Nephron progenitor cell (in vitro differentiated cells): ENCODE results near the gene NRP1.
A peak's percentile ranks its signal among the peaks of the same experiment; 100 is the strongest.

ENCODE experiments used
- DNase-seq: peaks from one replicate; pipeline ENCODE4 v3.0.0; 2021
- H3K27ac Mint-ChIP-seq: 2 replicates; pipeline ENCODE4 v1.8.0; 2021; ENCODE audit warnings: mild to moderate bottlenecking, moderate library complexity, mixed read lengths
- H3K27me3 Mint-ChIP-seq: 2 replicates; pipeline ENCODE4 v1.8.0; 2021; ENCODE audit warnings: mild to moderate bottlenecking, low read depth, mixed read lengths; ENCODE audit not compliant: poor library complexity
- H3K36me3 Mint-ChIP-seq: 2 replicates; pipeline ENCODE4 v1.8.0; 2021; ENCODE audit warnings: low read depth, mixed read lengths
- H3K4me1 Mint-ChIP-seq: 2 replicates; pipeline ENCODE4 v1.8.0; 2021; ENCODE audit warnings: mixed read lengths
- H3K4me3 Mint-ChIP-seq: 2 replicates; pipeline ENCODE4 v1.8.0; 2021; ENCODE audit warnings: mild to moderate bottlenecking, moderate library complexity, mixed read lengths
- H3K9me3 Mint-ChIP-seq: 2 replicates; pipeline ENCODE4 v1.8.0; 2021; ENCODE audit warnings: mild to moderate bottlenecking, moderate library complexity, mixed read lengths
- TF ChIP-seq, protein P1 (sequence below): fragments of 200-600 bp; sonication (generic); IDR thresholded peaks from 2 replicates; pipeline ENCODE4 v1.5.0; 2021; ENCODE audit warnings: antibody characterized with exemption

NRP1 gene

DNA sequence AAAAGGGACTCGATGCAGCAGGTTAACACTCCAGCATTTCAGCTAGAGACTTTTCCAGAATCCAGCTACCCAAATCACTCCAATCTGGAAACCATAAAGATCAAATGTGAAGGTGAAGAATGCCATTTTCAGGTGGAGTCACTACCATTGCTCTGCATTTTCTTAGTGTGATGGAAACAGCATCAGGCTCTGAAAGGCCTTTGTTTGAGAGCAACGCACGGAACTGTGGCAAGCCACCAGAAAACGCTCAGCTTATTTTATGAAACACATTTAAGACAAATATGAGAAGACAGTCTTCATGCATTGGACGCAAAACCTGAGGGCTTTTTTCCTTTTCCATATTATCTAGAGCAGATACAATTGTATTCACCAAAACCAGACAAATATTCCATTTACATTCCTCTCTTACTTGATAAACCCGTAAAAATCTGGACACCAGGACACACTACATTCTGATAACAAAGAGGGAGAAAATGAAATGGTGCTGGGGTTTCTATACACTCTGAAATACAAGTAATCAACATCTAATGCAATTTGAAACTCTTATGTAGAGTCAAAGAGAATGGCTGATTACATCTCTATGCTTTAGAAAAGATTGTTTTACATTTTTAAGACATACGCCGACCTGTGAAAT, 99.1 kb downstream of the NRP1 start:
- H3K27ac Mint-ChIP-seq, result peak overlapping the region; percentile 96
- no peak for DNase-seq
- H3K4me1 Mint-ChIP-seq, result peaks cover 71% of the 10 kb centered on the region
- no peaks in the 10 kb centered on the region for H3K27me3 Mint-ChIP-seq
- peaks cover 85% of the 10 kb centered on the region for H3K36me3 Mint-ChIP-seq
- peak overlapping the region; percentile 7 for H3K4me3 Mint-ChIP-seq
- TF ChIP-seq, protein P1, sequence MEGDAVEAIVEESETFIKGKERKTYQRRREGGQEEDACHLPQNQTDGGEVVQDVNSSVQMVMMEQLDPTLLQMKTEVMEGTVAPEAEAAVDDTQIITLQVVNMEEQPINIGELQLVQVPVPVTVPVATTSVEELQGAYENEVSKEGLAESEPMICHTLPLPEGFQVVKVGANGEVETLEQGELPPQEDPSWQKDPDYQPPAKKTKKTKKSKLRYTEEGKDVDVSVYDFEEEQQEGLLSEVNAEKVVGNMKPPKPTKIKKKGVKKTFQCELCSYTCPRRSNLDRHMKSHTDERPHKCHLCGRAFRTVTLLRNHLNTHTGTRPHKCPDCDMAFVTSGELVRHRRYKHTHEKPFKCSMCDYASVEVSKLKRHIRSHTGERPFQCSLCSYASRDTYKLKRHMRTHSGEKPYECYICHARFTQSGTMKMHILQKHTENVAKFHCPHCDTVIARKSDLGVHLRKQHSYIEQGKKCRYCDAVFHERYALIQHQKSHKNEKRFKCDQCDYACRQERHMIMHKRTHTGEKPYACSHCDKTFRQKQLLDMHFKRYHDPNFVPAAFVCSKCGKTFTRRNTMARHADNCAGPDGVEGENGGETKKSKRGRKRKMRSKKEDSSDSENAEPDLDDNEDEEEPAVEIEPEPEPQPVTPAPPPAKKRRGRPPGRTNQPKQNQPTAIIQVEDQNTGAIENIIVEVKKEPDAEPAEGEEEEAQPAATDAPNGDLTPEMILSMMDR, result no peak
- peaks cover 3% of the 10 kb centered on the region for H3K9me3 Mint-ChIP-seq

DNA sequence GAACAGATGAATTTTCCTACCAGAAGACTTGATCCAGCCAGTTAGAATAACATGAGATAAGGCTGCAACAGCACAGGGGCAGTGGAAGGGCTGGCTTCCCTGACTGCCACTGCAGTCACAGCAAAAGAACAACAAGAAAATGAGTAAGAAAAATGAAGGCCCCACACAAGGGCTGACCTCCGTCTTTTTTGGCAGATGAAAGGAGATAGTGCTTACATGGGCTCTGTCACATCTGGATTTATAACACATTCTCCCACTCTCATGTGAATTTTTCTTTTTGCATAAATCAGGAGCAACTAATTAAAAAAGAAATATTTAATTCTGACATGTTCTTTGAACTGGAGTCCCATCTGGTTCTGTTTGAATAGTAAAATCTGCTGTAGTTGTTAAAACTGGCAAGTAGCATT, 99.6 kb downstream of the NRP1 start:
- H3K9me3 Mint-ChIP-seq, result peaks cover 3% of the 10 kb centered on the region
- peak overlapping the region; percentile 41 for H3K4me3 Mint-ChIP-seq
- DNase-seq, result peak; percentile 7
- H3K27me3 Mint-ChIP-seq, result no peaks in the 10 kb centered on the region
- TF ChIP-seq, protein P1, result no peak
- H3K4me1 Mint-ChIP-seq, result peaks cover 71% of the 10 kb centered on the region
- H3K36me3 Mint-ChIP-seq, result peaks cover 88% of the 10 kb centered on the region
- H3K27ac Mint-ChIP-seq, result peak overlapping the region; percentile 96

DNA sequence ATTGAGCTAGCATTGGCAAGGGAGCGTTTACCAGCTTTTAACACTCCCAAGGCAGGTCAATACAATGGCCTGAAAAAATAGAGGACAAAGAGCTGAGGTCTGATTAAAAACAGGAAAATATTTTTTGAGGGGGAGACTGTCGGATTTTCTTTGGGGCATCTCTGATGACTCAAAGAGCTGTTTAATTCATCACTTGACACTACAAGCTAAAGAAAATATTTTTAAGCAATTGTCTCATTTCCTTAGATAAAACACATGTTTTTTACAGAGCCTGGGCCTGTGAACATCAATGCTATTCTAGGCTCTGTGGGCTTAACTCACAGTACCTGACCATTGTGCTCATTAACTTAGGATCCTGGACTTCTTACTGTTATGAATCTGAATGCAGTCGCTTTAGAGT, 100.8 kb downstream of the NRP1 start:
- TF ChIP-seq, protein P1, result no peak
- peak overlapping the region; percentile 11 for H3K27ac Mint-ChIP-seq
- H3K27me3 Mint-ChIP-seq, result no peaks in the 10 kb centered on the region
- peaks cover 3% of the 10 kb centered on the region for H3K9me3 Mint-ChIP-seq
- H3K4me1 Mint-ChIP-seq, result peaks cover 77% of the 10 kb centered on the region
- no peak for DNase-seq
- H3K4me3 Mint-ChIP-seq, result no peak overlapping the region
- peaks cover 88% of the 10 kb centered on the region for H3K36me3 Mint-ChIP-seq

DNA sequence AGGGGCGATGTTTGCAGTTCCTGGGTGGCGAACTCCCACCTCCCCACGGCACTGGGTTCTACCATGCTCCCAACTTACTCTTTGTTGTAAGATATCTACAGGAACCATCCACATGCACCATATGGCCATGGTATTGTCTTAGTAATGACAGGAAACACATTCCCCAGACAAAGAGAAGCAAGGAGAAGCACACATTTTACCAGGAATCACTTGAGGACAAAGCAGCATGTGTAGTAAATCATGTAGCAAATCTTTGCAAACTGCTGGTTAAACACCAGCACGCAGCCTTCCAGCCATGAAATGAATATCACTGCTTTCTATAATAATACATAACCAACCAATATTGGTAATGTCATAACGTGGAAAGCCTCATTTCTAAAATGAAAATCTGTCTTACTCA, 101.2 kb downstream of the NRP1 start:
- H3K9me3 Mint-ChIP-seq, result peaks cover 3% of the 10 kb centered on the region
- H3K4me1 Mint-ChIP-seq, result peaks cover 73% of the 10 kb centered on the region
- H3K4me3 Mint-ChIP-seq, result no peak overlapping the region
- DNase-seq, result no peak
- H3K36me3 Mint-ChIP-seq, result peaks cover 87% of the 10 kb centered on the region
- TF ChIP-seq, protein P1, result no peak
- H3K27ac Mint-ChIP-seq, result peak overlapping the region; percentile 46
- H3K27me3 Mint-ChIP-seq, result no peaks in the 10 kb centered on the region

DNA sequence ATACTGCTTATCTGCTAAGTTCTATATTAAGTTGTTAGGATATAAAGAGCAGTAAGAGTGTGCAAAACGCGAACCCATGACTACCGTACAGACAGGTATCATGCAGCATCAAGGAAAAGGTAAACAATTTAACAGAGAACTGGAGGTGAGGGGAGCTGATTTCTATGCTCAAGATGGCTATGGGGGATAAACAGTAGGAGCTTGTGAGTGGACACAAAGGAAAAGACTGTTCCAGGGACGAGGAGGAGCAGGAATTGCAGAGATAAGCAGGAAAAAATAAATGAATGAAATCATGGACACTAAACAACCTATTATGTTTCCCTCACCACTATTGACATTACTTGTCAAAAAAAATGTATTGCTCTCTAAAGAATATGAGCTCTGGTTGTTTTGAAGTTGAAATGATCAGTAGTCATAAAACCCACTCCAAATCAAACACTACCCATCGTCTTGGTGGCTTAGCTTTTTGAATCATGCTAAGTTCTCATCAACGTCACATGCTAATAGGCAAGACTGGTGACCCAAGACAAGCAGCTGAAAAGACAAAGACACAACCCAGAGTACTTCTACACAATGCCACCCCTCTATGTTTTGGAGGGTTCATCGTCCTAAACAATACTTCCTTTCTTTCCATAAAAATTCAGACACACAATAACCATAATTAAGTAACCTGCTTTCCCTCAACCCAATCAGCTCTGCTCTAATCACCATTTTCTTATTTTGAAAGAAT, 102.7 kb downstream of the NRP1 start:
- peak overlapping the region; percentile 19 for H3K27ac Mint-ChIP-seq
- no peak for DNase-seq
- no peak overlapping the region for H3K4me3 Mint-ChIP-seq
- peaks cover 59% of the 10 kb centered on the region for H3K4me1 Mint-ChIP-seq
- H3K27me3 Mint-ChIP-seq, result no peaks in the 10 kb centered on the region
- H3K36me3 Mint-ChIP-seq, result peaks cover 85% of the 10 kb centered on the region
- TF ChIP-seq, protein P1, result no peak
- peaks cover 3% of the 10 kb centered on the region for H3K9me3 Mint-ChIP-seq

DNA sequence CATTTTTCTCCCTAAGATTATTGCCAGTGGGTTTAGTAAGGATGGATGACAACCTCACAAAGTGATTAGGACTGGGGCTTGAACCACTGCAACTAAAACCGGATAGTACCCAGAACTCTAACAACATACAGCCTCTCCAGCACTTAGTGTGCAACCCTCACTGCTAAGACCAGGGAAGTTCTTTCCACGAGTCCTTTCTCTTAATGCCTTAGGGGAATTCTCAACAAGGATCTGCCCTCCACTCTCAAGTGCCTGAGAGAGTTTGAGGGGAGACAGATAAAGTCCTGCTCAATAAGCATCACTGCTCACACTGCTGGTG, 104.6 kb downstream of the NRP1 start:
- TF ChIP-seq, protein P1, result no peak
- peaks cover 41% of the 10 kb centered on the region for H3K4me1 Mint-ChIP-seq
- H3K9me3 Mint-ChIP-seq, result peaks cover 3% of the 10 kb centered on the region
- no peaks in the 10 kb centered on the region for H3K27me3 Mint-ChIP-seq
- H3K4me3 Mint-ChIP-seq, result no peak overlapping the region
- no peak for DNase-seq
- H3K27ac Mint-ChIP-seq, result peak overlapping the region; percentile 26
- peaks cover 94% of the 10 kb centered on the region for H3K36me3 Mint-ChIP-seq
